ENCODE data around the gene RPS19BP1.

DNA sequence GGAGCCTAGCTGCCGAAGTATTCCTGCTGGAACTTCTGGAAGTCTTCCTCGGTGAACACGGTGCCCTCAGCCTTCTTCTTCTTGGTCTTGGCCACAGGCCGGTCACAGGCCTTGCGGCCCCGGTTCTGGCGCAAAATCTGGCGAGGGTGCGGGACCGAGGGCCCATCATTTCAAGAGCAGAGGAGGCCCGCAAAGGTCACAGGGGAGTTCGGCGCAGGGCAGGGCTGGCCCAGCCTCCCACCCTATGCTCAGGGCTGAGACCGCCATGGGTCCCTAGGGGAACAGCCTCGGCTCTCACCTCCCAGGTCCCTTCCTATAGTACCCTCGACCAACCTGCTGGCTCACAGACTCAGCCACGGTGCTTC lies 3.1 kb downstream of the RPS19BP1 start:
- TF ChIP-seq EZH2 (IDR thresholded peaks at IDR 0.05; ENCODE audit: low read depth, low read length, severe bottlenecking) (no peak), POLR2AphosphoS5 (IDR thresholded peaks at IDR 0.05; ENCODE audit: low read depth, low read length) (no peak), TCF12 (IDR thresholded peaks at IDR 0.05; ENCODE audit: low read depth, low read length) (no peak), SP4 (IDR thresholded peaks at IDR 0.05; ENCODE audit: low read length) (no peak)
